OCI-LY3 (cell line): Measurements from ENCODE around the gene MTCP1.

Experiments used
- H2AFZ ChIP-seq: fragments of 200-600, 300-600 bp; shearing (Covaris generic); 2 replicates; pipeline ENCODE4 v1.6.0; 2014; ENCODE audit warnings: antibody characterized with exemption, low read depth, low read length
- H3K27ac ChIP-seq: fragments of 200-600, 300-600 bp; sonication (generic); 2 replicates; pipeline ENCODE4 v1.5.1; 2014; ENCODE audit warnings: mild to moderate bottlenecking, low read length, moderate library complexity, mixed read lengths
- H3K27me3 ChIP-seq: fragments of 200-600, 300-600 bp; sonication (generic); 2 replicates; pipeline ENCODE4 v1.6.1; 2014; ENCODE audit warnings: low read depth, low read length, mixed read lengths
- H3K36me3 ChIP-seq: fragments of 200-600, 300-600 bp; sonication (generic); replicated peaks from 2 replicates; pipeline ENCODE3; 2014; ENCODE audit warnings: low read depth, low read length, mixed read lengths
- H3K4me1 ChIP-seq: fragments of 300-600, 200-600 bp; sonication (generic); 2 replicates; pipeline ENCODE4 v1.6.1; 2014; ENCODE audit warnings: low read length, mixed read lengths
- H3K4me2 ChIP-seq: fragments of 200-600, 300-600 bp; sonication (generic); 2 replicates; pipeline ENCODE4 v1.6.1; 2014; ENCODE audit warnings: low read length, mixed read lengths
- H3K4me3 ChIP-seq: fragments of 300-600, 200-600 bp; sonication (generic); 2 replicates; pipeline ENCODE4 v1.5.1; 2014; ENCODE audit warnings: antibody characterized with exemption, mild to moderate bottlenecking, low read length, moderate library complexity
- H3K79me2 ChIP-seq: fragments of 300-600, 200-600 bp; shearing (Covaris generic); 2 replicates; pipeline ENCODE4 v1.6.1; 2014; ENCODE audit warnings: mild to moderate bottlenecking, low read length, mixed read lengths
- H3K9ac ChIP-seq: fragments of 300-600, 200-600 bp; shearing (Covaris generic); 2 replicates; pipeline ENCODE4 v1.6.0; 2014; ENCODE audit warnings: mild to moderate bottlenecking, low read length, moderate library complexity
- H3K9me3 ChIP-seq: fragments of 200-600, 300-600 bp; shearing (Covaris generic); 2 replicates; pipeline ENCODE4 v1.6.1; 2014; ENCODE audit warnings: low read length, mixed read lengths; ENCODE audit not compliant: insufficient read depth
- H4K20me1 ChIP-seq: fragments of 200-600, 300-600 bp; sonication (generic); 2 replicates; pipeline ENCODE4 v1.6.1; 2016; ENCODE audit warnings: low read length, mixed read lengths; ENCODE audit not compliant: insufficient read depth
- EZH2phosphoT487 ChIP-seq: fragments of 200-600 bp; shearing (Covaris generic); IDR thresholded peaks from 2 replicates; pipeline ENCODE4 v1.6.1; 2018; ENCODE audit warnings: antibody characterized with exemption, mixed run types, low read depth
- TF ChIP-seq, protein P1 (sequence below): fragments of 200-600, 300-600 bp; sonication (generic); IDR thresholded peaks from 2 replicates; pipeline ENCODE4 v1.5.1; 2014; ENCODE audit warnings: antibody characterized with exemption, low read length, low read depth

MTCP1 gene

DNA sequence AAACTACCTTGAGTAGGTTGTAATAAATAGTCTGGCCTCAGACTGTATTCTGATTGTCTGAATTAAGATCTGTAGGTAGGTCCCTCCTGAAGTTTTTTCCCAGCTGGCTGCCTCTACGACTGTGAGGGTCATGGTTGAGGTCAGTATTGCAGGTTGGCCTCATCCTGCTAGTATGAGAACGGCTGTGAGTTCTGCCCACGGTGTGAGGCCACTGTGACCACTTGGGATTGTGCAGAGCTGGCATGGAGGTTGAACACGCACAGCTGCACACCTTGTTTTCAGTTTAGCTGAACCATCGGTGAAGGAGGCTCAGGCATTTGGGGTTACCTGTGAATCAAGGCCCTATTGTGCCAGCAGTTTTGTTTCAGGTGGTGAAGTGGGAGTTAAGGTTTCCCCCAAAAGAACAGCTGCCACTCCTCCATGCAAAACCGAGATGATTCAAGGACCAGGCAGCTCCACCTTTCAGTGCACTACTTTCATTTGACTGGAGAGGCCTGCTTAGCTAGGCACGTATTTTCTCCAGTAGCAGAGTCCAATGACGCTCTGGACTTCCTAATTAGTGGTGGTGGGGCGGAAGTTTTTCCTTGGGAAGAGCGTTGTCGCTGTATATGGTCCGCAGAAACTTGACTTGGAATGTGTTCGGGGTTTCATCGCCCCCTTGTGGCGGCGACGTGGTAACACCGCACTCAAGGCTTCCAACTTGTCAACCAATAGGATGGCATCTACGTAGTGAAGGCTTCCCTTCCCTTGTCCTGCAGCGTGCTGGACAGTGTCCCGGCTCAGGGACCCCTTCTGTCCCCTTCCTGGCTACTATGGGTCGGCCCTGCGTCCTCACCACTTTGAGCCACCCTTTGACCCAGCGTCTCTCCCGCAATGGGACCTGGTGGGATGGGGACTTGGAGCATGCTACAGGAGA lies 13.8 kb downstream of the MTCP1 start:
- Histone ChIP-seq H3K9me3 (no peaks in the 10 kb centered on the region), H3K9ac (no peak overlapping the region), H3K79me2 (no peaks in the 10 kb centered on the region), H2AFZ (no peak overlapping the region), H3K4me3 (peak overlapping the region; percentile 38), H3K27ac (no peak overlapping the region), H3K4me2 (peak overlapping the region; percentile 67), H3K36me3 (no peaks in the 10 kb centered on the region), H3K27me3 (no peaks in the 10 kb centered on the region), H3K4me1 (no peaks in the 10 kb centered on the region; the same call in 1 of the 2 replicates), H4K20me1 (no peaks in the 10 kb centered on the region)
- TF ChIP-seq, protein P1, sequence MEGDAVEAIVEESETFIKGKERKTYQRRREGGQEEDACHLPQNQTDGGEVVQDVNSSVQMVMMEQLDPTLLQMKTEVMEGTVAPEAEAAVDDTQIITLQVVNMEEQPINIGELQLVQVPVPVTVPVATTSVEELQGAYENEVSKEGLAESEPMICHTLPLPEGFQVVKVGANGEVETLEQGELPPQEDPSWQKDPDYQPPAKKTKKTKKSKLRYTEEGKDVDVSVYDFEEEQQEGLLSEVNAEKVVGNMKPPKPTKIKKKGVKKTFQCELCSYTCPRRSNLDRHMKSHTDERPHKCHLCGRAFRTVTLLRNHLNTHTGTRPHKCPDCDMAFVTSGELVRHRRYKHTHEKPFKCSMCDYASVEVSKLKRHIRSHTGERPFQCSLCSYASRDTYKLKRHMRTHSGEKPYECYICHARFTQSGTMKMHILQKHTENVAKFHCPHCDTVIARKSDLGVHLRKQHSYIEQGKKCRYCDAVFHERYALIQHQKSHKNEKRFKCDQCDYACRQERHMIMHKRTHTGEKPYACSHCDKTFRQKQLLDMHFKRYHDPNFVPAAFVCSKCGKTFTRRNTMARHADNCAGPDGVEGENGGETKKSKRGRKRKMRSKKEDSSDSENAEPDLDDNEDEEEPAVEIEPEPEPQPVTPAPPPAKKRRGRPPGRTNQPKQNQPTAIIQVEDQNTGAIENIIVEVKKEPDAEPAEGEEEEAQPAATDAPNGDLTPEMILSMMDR, result peak; percentile 74
- TF ChIP-seq EZH2phosphoT487, result no peak

GRCh38 chrX:155056471-155056870 lies 14.5 kb downstream of the MTCP1 start:
- Histone ChIP-seq H3K4me3 (no peak overlapping the region), H3K27ac (no peak overlapping the region), H3K79me2 (no peaks in the 10 kb centered on the region), H3K4me2 (no peak overlapping the region), H4K20me1 (no peaks in the 10 kb centered on the region), H3K4me1 (no peaks in the 10 kb centered on the region; the same call in 1 of the 2 replicates), H3K27me3 (no peaks in the 10 kb centered on the region), H3K36me3 (no peaks in the 10 kb centered on the region), H3K9me3 (no peaks in the 10 kb centered on the region), H2AFZ (no peak overlapping the region), H3K9ac (no peak overlapping the region)
- TF ChIP-seq, protein P1, result no peak
- TF ChIP-seq EZH2phosphoT487, result no peak

DNA sequence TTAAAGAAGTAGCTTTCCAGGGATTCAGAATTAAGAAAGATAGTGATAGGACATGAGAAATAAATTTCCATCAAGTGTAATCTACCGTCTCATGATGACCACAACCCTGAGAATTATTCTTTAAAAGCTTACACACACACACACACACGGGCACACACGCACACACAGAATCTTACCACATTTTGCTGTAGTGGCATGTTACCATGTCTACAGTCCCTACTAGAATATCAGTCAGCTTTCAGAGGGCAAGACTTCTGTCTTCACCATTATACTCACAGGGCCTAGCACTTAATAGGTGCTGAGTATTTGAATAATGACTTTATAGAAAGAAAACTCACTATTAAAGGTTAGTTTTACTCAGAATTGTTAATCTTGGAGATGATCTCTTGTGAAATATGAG lies 15.4 kb downstream of the MTCP1 start:
- Histone ChIP-seq H3K4me1 (no peaks in the 10 kb centered on the region; the same call in 1 of the 2 replicates), H4K20me1 (no peaks in the 10 kb centered on the region), H3K9ac (no peak overlapping the region), H3K27ac (no peak overlapping the region), H3K4me3 (no peak overlapping the region), H3K36me3 (no peaks in the 10 kb centered on the region), H3K9me3 (no peaks in the 10 kb centered on the region), H3K4me2 (no peak overlapping the region), H3K27me3 (no peaks in the 10 kb centered on the region), H2AFZ (no peak overlapping the region), H3K79me2 (no peaks in the 10 kb centered on the region)
- TF ChIP-seq, protein P1, result no peak
- TF ChIP-seq EZH2phosphoT487, result no peak

DNA sequence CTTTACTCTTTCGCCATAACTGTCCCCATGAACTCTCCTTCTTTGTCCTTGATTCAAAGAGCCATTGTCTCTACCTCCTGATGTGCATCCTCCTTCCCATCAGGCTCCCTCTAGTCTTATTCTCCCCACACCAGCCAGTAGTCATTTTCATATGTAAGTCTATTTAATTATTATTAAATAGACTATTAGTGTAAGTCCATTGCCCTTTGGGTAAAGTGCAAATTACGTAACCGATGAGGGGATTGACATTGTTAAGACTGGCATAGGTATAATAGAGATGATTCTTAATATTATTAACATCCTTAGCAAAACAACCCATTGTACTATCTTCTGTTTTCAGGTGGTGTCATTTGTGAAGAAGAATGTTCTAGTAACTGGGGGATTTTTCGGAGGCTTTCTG lies 16.7 kb downstream of the MTCP1 start:
- Histone ChIP-seq H3K36me3 (no peaks in the 10 kb centered on the region), H3K9ac (no peak overlapping the region), H3K27ac (no peak overlapping the region), H3K27me3 (no peaks in the 10 kb centered on the region), H2AFZ (no peak overlapping the region), H3K4me2 (no peak overlapping the region), H3K4me1 (no peaks in the 10 kb centered on the region; the same call in 1 of the 2 replicates), H3K79me2 (no peaks in the 10 kb centered on the region), H3K9me3 (no peaks in the 10 kb centered on the region), H4K20me1 (no peaks in the 10 kb centered on the region), H3K4me3 (no peak overlapping the region)
- no peak for TF ChIP-seq EZH2phosphoT487
- TF ChIP-seq, protein P1, result no peak
